ENCODE data around the gene NNT.

DNA sequence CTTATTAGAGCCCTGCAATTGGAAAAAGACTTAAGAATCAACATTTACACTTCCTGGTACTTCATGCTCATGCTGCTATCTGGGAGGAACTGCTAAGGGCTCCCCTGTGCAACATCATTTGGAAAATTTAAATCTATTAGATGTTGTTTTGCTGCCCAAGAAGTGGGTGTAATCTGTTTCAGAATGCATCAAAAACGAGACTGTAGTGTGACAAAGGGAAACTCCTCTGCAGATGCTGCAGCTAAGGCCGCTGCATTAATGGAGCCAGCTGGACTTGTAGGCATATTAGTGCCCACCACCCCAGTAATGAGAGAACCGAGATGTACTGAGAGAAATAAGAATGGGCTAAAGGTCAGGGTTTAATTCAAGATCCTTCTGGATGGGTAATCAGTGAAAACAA lies 35.0 kb upstream of the NNT start:
- TF ChIP-seq EZH2 (IDR thresholded peaks at IDR 0.05; ENCODE audit: borderline replicate concordance), result no peak
- TF ChIP-seq, protein P1, sequence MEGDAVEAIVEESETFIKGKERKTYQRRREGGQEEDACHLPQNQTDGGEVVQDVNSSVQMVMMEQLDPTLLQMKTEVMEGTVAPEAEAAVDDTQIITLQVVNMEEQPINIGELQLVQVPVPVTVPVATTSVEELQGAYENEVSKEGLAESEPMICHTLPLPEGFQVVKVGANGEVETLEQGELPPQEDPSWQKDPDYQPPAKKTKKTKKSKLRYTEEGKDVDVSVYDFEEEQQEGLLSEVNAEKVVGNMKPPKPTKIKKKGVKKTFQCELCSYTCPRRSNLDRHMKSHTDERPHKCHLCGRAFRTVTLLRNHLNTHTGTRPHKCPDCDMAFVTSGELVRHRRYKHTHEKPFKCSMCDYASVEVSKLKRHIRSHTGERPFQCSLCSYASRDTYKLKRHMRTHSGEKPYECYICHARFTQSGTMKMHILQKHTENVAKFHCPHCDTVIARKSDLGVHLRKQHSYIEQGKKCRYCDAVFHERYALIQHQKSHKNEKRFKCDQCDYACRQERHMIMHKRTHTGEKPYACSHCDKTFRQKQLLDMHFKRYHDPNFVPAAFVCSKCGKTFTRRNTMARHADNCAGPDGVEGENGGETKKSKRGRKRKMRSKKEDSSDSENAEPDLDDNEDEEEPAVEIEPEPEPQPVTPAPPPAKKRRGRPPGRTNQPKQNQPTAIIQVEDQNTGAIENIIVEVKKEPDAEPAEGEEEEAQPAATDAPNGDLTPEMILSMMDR (IDR thresholded peaks at IDR 0.05; ENCODE audit: poor library complexity), result no peak
- TF ChIP-seq EZH2phosphoT487 (IDR thresholded peaks at IDR 0.05; ENCODE audit: low read depth, severe bottlenecking, unreplicated experiment), result no peak
